HEK293T (cell line): Measurements from ENCODE around the gene VILL.

Source experiments
- CTCF ChIA-PET: fragments of 350-600 bp; formaldehyde crosslinking; extraction: SDS; loops from one replicate; lab custom pipeline; 2021; ENCODE audit warnings: antibody characterized with exemption, inconsistent platforms; lab: Yijun Ruan, JAX
- POLR2A ChIA-PET: fragments of 350-600 bp; formaldehyde crosslinking; extraction: SDS; loops from one replicate; lab custom pipeline; 2020; ENCODE audit warnings: antibody characterized with exemption, inconsistent platforms; lab: Yijun Ruan, JAX
- DNase-seq: peaks from one replicate; pipeline ENCODE4 v3.0.0; 2012; ENCODE audit warnings: mixed read lengths; ENCODE audit errors: extremely low spot score
- ARNT ChIP-seq: fragments of 450-650 bp; IDR thresholded peaks from 2 replicates; pipeline ENCODE4 v1.6.1; 2017; ENCODE audit warnings: mild to moderate bottlenecking
- BHLHE40 ChIP-seq: fragments of 450-650 bp; IDR thresholded peaks from 2 replicates; pipeline ENCODE4 v1.6.1; 2016; ENCODE audit warnings: mild to moderate bottlenecking, moderate library complexity, borderline replicate concordance
- CTBP1 ChIP-seq: fragments of 450-650 bp; IDR thresholded peaks from 2 replicates; pipeline ENCODE4 v1.6.1; 2016; ENCODE audit warnings: borderline replicate concordance
- FOXA1 ChIP-seq: fragments of 450-650 bp; IDR thresholded peaks from 2 replicates; pipeline ENCODE4 v1.6.1; 2016; ENCODE audit warnings: mild to moderate bottlenecking
- FOXK2 ChIP-seq: fragments of 450-650 bp; IDR thresholded peaks from 2 replicates; pipeline ENCODE4 v1.6.1; 2016; ENCODE audit warnings: mild to moderate bottlenecking
- FOXM1 ChIP-seq: fragments of 450-650 bp; IDR thresholded peaks from 2 replicates; pipeline ENCODE4 v1.6.1; 2017; ENCODE audit warnings: mild to moderate bottlenecking, borderline replicate concordance
- HDGF ChIP-seq: fragments of 450-650 bp; IDR thresholded peaks from 2 replicates; pipeline ENCODE4 v1.6.1; 2017; ENCODE audit warnings: antibody characterized with exemption, borderline replicate concordance
- L3MBTL2 ChIP-seq: fragments of 450-650 bp; conservative IDR thresholded peaks from 2 replicates; pipeline ENCODE4 v1.6.1; 2016; ENCODE audit warnings: mild to moderate bottlenecking
- LEF1 ChIP-seq: fragments of 450-650 bp; IDR thresholded peaks from 2 replicates; pipeline ENCODE4 v1.6.1; 2017; ENCODE audit warnings: mild to moderate bottlenecking, borderline replicate concordance
- NFRKB ChIP-seq: fragments of 450-650 bp; IDR thresholded peaks from 2 replicates; pipeline ENCODE4 v1.6.1; 2016; ENCODE audit warnings: mild to moderate bottlenecking, moderate library complexity
- PKNOX1 ChIP-seq: fragments of 450-650 bp; IDR thresholded peaks from 2 replicates; pipeline ENCODE4 v1.6.1; 2016
- SP1 ChIP-seq: fragments of 450-650 bp; IDR thresholded peaks from 2 replicates; pipeline ENCODE4 v1.6.1; 2017
- SUZ12 ChIP-seq: fragments of 450-650 bp; IDR thresholded peaks from 2 replicates; pipeline ENCODE4 v1.6.1; 2016; ENCODE audit warnings: mild to moderate bottlenecking
- TARDBP ChIP-seq: fragments of 450-650 bp; IDR thresholded peaks from 2 replicates; pipeline ENCODE4 v1.6.1; 2016
- ZNF384 ChIP-seq: fragments of 450-650 bp; IDR thresholded peaks from 2 replicates; pipeline ENCODE4 v1.6.1; 2016

The VILL gene

GRCh38 chr3:37953707-37954394 is 36.7 kb upstream of the VILL start:
- no peak for TF ChIP-seq LEF1
- no peak for TF ChIP-seq SUZ12
- no peak for DNase-seq
- CTCF ChIA-PET: no interaction called here
- POLR2A ChIA-PET: no interaction called here

GRCh38 chr3:37954881-37955280 is 35.7 kb upstream of the VILL start:
- ChIA-PET CTCF (interaction anchor here (1.0 kb wide), 1 partner anchor 9 kb away, joined by 3 read pairs; no protein-coding TSS in a partner anchor), POLR2A (no interaction called here)
- no peak for DNase-seq
- TF ChIP-seq FOXA1 (no peak), CTBP1 (no peak), BHLHE40 (no peak), HDGF (no peak)

- TF ChIP-seq FOXA1: no peak
- no peak for TF ChIP-seq CTBP1
- no peak for TF ChIP-seq BHLHE40
- TF ChIP-seq ZNF384: no peak
- TF ChIP-seq HDGF: no peak
- POLR2A ChIA-PET: no interaction called here
- CTCF ChIA-PET: interaction anchor here (1.0 kb wide), 1 partner anchor 8 kb away, joined by 3 read pairs; no protein-coding TSS in a partner anchor
- no peak for DNase-seq
Measured at GRCh38 chr3:37955918-37956707, 34.5 kb upstream of the VILL start.

GRCh38 chr3:37956723-37957538 is 33.7 kb upstream of the VILL start:
- DNase-seq: no peak
- TF ChIP-seq FOXM1 (no peak), PKNOX1 (no peak), CTBP1 (no peak), TARDBP (no peak), FOXK2 (no peak), NFRKB (no peak), LEF1 (no peak), SUZ12 (no peak)
- ChIA-PET CTCF (interaction anchor here (0.5 kb wide), 1 partner anchor 540 kb away, joined by 3 read pairs; the partner anchor contains the start of gene EXOG), POLR2A (no interaction called here)

GRCh38 chr3:37957539-37957936 is 33.0 kb upstream of the VILL start:
- DNase-seq: no peak
- CTCF ChIA-PET: no interaction called here
- POLR2A ChIA-PET: no interaction called here
- TF ChIP-seq HDGF (no peak), SP1 (no peak), TARDBP (no peak), ARNT (no peak), FOXK2 (no peak), BHLHE40 (no peak), SUZ12 (no peak), PKNOX1 (no peak), CTBP1 (no peak), ZNF384 (no peak), NFRKB (no peak), FOXM1 (no peak), L3MBTL2 (no peak), LEF1 (no peak)

GRCh38 chr3:37961622-37962431 is 28.8 kb upstream of the VILL start:
- TF ChIP-seq L3MBTL2: no peak
- ChIA-PET CTCF (interaction anchor here (0.6 kb wide), 2 partner anchors 106 to 1004 kb away, joined by 4 to 13 read pairs; no protein-coding TSS in a partner anchor), POLR2A (no interaction called here)
- no peak for DNase-seq

- no peak for DNase-seq
- ChIA-PET CTCF (no interaction called here), POLR2A (no interaction called here)
- TF ChIP-seq FOXA1: no peak
Measured at GRCh38 chr3:37963016-37963415, 27.6 kb upstream of the VILL start.
